HG02973 (cell line): ENCODE results near the gene VPS9D1.

ENCODE experiments used
- ATAC-seq: cut with Tn5 transposase; IDR thresholded peaks from one replicate; pipeline ENCODE4 v1.9.1; 2021; ENCODE audit warnings: moderate library complexity; ENCODE audit not compliant: unreplicated experiment

The VPS9D1 gene

GRCh38 chr16:89720813-89721545, at the start of gene VPS9D1, which contains the start of gene ZNF276:
TSS of gene VPS9D1 (minus strand) at chr16:89720898. CDS start at chr16:89720861, 37 bp downstream.
TSS of gene ZNF276 (plus strand) at chr16:89721537. CDS start at chr16:89721641, 104 bp downstream.
- ATAC-seq, result peak; percentile 41

DNA sequence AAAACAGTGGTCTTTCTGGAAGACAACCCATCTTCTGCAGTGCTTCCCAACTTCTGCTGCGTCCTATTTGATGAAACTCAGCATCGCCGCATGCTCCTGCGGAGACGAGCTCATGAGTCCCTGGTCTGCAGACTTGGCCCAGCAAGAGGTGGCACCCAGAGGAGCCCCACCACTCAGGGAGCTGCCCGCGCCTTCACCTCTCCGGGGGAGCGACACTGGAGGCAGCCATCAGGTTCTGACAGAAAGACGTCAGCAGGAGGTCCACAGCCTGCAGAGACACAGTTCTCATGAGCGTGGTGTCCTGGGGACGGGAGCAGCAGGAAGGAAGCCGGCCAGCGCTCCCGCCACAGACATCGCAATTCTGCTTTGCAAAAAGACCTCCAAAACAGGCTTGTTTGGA, 49.7 kb upstream of the VPS9D1 start:
- ATAC-seq, result no peak

- no peak for ATAC-seq
Observed at GRCh38 chr16:89765292-89765830, 44.7 kb upstream of the VPS9D1 start.

DNA sequence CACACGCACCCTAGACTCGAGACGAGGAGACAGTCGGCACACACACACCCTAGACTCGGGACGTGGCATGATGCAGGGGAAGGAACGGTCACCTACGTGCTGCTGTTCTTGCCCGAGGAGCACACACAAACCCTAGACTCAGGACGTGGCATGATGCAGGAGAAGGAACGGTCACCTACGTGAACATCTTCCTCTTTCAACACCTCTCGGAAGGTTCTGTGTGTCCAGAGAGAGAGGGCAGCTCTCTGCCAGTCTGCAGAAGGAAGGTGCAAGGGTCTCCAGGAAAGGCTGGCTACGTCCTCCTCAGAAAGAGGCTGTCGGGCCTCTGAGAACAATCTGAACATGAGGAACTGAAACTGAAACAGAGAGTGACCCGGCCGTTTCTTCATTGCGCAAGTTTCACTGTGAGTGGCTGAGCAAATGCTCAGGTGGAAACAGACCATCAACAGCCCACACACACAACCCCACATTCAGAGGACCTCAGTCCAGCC, 44.1 kb upstream of the VPS9D1 start:
- peak; percentile 80 for ATAC-seq

DNA sequence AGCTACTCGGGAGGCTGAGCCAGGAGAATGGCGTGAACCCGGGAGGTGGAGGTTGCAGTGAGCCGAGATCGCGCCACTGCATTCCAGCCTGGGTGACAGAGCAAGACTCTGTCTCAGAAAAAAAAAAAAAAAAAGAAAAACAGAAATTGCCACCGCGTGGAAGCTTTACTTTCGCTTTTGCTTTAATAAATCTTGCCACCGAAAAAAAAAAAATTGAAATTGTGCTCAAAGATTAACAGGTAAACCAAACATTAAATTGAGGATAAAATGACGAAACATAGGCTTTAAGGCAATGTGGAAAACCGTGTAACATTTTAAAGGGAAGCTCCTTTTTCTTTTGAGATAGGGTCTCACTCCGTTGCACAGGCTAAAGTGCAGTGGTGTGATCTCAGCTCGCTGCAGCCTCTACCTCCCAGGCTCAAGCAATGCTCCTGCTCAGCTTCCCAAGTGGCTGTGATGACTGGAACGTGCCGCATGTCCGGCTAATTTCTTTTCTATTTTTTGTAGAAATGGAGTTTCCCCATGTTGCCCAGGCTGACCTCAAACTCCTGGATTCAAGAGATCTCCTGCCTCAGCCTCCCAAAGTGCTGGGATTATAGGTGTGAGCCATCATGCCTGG, 40.7 kb upstream of the VPS9D1 start:
- ATAC-seq, result no peak

- ATAC-seq, result no peak
Observed at GRCh38 chr16:89759746-89760340, 39.1 kb upstream of the VPS9D1 start.

DNA sequence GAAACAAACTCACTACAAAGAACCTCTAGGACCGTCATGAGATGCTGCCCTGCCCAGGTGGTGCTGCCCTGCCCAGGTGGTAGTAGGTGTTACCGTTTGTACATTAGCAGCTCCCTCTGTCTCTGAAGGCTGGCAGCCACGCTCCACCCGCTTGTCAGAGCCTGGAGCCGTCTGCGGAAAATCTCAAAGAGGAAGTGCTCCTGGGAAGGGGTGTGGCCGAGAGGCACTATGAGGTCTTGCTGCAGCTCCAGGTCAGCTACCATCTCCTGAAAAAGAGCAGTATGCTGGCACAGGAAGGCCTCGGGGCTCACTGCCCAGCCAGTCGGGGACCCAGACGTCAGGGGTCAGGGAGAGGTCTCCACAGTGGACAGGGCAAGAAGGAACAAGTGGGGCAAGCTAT, 28.9 kb upstream of the VPS9D1 start:
- ATAC-seq, result no peak

- ATAC-seq, result no peak
Observed at GRCh38 chr16:89748921-89749320, 28.2 kb upstream of the VPS9D1 start.

- ATAC-seq, result no peak
Observed at GRCh38 chr16:89748076-89748475, 27.4 kb upstream of the VPS9D1 start.

GRCh38 chr16:89746043-89746442, 25.3 kb upstream of the VPS9D1 start:
- no peak for ATAC-seq

DNA sequence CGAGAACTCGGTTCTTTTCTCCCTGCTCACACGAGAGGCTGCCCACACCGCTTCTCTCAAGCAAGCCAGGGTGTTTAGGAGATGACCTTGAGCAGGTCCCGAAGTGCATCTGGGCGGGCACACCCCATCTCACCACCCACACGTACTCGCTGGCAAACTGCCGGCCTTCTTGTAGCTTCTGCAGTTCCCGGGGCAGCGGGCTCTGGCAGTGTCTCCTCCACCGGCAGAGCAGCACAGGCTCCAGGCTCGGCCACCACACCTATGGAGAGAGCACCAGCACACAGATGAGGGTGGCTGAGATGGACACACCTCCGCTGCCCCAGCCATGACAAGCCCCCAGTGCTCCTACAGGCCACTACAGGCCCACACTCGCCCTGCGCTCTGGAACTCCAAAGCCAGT, 24.1 kb upstream of the VPS9D1 start:
- no peak for ATAC-seq

DNA sequence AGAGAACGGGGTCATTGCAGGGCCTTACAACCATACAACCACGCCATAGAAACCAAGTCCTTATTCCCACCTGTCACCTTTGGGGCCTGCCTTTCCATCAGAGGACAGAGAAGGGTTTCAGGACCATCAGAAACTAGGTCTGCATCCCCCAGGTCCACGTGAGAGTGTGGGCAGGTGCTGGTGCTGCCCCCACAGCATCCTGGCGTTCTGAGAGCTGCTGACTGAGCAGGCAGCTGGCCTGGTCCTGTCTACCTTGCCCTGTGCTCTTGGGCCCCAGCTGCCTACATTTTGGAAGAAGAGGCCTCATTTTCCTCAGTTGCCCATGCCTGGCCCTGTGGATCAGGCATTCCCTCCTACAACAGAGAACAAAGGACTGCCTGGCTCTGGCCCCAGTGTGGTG, 22.2 kb upstream of the VPS9D1 start:
- ATAC-seq, result no peak

GRCh38 chr16:89741342-89742014, 20.8 kb upstream of the VPS9D1 start:
- ATAC-seq, result no peak

DNA sequence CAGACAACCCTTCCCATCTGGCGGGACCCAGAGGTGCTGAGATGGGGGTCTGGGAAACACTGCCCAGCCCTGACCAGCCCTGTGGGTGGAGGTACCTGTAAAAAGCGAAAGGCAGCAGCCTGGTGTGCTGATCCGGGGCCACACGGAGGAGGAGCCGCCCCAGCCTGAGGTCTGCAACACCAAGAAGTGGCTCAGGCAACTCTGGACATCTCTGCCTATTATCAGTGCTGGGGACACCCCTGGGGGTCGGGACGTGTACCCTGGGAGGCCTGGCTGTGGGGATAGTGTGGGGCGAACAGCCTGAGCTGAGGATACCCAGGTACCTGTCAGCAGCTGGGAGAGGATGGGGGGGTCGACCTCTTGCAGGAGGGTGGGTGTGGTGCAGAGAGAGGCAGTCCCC, 18.7 kb upstream of the VPS9D1 start:
- ATAC-seq, result no peak

DNA sequence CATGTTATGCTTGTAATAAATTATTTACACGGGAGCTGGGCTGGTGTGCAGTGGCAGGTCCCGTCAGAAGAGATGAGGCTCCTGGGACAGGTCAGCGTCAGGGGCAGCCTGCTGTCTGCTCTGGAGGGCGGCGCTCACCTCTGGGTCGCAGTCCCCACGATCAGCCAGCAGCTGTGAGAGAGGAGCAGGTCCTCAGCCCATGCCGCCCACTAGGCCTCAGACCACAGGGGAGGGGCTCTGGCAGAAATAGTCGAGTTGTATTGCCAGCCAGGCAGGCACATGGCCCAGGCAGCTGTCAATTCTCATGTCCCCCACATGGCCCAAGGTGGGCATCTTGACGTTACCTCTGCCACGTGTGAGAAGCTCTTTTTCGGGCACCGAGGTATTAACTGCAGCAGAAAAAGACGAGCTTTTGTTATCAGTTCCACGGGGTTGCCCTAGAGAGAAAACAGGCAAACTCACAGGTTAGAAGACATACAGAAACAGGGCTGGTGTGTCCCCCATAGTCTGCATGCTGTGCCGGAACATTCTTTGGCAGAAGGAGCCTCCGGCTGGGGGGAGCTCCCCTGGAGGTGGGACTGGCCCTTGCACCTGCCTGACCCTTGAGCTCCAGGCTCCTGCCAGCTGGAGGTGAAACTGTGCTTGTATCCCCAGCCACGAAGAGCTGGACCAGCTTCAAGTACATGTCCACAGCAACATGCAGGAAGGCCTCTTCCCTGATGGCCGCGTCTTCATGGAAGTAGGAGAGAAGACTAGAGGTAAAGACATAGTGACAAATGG, 18.0 kb upstream of the VPS9D1 start:
- ATAC-seq, result no peak

DNA sequence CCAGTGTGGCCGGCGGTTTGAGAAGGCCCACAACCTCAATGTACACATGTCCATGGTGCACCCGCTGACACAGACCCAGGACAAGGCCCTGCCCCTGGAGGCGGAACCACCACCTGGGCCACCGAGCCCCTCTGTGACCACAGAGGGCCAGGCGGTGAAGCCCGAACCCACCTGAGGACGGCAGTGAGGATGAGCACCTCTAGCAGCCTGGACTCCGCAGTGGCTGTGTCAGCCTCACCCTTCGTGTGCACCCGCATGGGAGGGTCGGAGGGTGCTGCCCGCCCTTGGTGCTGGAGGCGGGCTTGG, 17.3 kb upstream of the VPS9D1 start:
- no peak for ATAC-seq

DNA sequence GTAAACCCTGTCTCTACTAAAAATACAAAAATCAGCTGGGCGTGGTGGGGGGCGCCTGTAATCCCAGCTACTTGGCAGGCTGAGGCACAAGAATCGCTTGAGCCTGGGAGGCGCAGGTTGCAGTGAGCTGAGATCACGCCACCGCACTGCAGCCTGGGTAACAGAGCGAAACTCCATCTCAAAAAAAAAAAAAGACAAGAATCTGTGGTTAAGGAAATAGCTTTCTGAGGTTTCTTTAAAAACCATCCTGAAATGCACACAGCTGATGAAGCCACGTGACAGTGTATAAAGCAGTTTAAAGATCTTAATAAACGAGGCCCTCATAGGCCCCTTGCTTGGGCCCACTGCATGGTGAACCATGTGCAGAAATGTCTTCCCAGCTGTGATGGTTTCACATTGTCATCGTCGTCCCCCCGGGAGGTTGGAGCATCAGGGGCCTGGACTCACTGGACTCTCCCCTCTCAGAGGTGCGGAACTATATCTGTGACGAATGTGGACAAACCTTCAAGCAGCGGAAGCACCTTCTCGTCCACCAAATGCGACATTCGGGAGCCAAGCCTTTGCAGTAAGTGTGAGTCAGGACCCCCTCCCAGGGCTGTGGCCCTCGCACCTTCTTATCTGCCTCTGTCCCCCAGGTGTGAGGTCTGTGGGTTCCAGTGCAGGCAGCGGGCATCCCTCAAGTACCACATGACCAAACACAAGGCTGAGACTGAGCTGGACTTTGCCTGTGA, 16.8 kb upstream of the VPS9D1 start:
- ATAC-seq, result no peak

DNA sequence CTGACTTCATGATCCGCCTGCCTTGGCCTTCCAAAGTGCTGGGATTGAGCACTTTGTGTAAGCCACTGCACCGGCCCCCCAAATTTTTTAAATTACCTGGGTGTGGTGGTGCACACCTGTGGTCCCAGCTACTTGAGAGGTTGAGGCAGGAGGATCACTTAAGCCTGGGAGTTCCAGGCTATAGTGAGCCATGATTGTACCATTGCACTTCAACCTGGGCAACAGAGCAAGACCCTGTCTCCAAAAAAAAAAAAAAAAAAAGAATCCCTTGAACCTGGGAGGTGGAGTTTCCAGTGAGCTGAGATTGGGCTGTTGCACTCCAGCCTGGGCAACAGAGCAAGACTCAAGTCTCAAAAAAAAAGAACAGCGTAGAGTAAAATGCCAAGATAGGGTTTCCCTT, 15.9 kb upstream of the VPS9D1 start:
- ATAC-seq, result no peak

- ATAC-seq, result no peak
Observed at GRCh38 chr16:89733792-89734191, 13.1 kb upstream of the VPS9D1 start.

DNA sequence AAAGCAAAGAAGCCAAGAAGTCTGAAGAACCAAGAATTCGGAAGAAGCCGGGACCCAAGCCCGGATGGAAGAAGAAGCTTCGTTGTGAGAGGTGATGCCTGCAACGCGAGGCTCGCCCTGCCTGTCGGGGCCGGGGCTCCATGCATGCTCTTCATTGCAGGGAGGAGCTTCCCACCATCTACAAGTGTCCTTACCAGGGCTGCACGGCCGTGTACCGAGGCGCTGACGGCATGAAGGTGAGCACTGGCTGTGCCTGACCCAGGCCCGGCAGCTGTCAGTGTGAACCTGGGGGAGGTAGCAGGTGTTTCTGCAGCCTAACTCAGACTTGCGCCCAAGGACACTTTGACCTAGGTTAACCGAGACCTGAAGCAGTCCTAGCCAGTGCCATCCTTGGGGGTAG, 12.6 kb upstream of the VPS9D1 start:
- ATAC-seq, result no peak
